GM18867 (cell line): ENCODE results near the gene NMNAT2.
"Not testable (repeated sequence)": the region's sequence is repeated elsewhere in the genome, so short reads cannot be mapped to it uniquely, and the experiment has no call there.

ENCODE experiments used
- ATAC-seq: cut with Tn5 transposase; IDR thresholded peaks from one replicate; pipeline ENCODE4 v1.9.1; 2021; ENCODE audit warnings: mild to moderate bottlenecking, moderate library complexity; ENCODE audit not compliant: unreplicated experiment

NMNAT2 gene

DNA sequence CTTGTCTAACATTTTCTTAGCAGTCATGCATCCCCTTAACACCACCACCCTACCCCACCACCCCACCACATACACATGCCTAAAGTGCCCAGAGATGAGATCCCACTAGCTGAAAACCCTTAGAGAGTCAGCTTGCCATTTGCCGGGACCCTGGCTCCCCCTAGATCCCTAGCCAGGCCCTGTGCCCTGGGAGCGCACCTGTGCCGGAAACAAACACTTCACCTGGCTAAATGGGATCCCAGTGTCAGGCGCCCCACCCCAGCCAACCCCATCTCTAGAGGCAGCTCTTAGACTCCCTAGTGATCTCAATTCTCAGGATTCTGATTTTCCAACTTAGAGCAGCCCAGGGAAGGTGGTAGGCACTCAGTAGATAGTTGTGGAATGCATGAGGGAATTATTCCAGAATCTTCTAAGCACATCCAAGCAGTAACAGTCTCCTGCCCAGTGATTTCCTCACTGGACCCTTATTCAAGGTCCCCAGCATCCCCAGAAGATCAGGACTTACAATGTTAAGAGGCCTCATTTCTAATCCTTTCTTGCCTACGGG is 126.9 kb downstream of the NMNAT2 start:
- no peak for ATAC-seq

DNA sequence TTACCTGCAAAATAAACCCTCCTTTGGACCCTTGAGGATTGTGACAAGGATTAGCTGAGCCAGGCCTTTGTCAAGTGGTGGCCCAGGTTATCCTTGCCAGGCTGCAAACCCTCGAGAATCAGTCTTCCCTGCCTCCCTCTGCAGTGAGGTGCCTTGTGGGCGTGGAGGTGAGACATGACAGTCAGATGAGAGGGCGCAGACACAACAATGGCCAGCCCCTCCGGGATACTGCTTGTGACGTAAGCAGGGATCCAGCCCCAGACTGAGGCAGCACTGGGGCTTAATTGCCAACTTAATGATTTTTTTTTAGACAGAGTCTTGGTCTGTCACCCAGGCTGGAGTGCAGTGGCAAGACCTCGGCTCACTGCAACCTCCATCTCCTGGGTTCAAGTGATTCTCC is 127.6 kb downstream of the NMNAT2 start:
- ATAC-seq = no peak

DNA sequence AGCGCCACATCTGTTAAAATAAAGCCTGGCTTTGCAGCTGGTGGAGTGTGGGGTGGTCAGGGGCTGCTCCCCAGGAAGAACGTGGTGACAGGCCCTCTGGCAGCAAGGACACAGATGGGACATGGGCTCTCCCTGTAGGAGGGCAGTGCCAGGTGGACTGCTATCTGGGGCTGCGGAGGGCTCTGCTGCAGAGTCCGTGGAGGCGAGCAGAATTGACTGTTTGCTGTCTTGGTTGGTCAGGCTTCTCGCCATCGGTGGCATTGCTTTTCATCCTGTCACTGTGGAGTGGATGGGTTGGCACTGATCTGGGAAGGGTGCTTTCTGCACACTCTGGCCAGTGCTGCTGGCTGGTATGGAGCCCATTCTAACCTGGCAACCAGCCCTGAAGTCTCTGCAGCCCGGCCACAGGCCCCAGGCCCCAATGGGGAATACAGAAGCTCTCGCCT is 129.1 kb downstream of the NMNAT2 start:
- no peak for ATAC-seq

DNA sequence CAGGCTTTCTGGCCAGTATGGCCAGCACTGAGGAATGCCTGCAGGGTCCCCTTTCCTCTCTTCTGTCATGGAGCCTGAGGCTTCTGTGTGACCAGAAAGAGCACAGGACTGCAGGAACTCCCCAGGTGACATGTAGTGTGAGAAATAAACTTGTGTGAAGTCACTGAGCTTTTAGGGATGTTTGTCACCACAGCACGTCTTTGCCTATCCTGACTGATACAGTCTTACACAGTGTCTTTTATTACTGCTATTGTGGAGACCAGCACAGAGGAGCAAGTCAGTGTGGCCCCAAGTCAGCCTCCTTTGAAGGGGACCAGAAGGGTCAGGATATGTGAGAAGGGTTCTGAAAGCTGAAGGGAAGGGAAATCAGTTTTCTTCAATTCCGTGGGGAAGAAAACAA is 129.6 kb downstream of the NMNAT2 start:
- ATAC-seq = no peak

DNA sequence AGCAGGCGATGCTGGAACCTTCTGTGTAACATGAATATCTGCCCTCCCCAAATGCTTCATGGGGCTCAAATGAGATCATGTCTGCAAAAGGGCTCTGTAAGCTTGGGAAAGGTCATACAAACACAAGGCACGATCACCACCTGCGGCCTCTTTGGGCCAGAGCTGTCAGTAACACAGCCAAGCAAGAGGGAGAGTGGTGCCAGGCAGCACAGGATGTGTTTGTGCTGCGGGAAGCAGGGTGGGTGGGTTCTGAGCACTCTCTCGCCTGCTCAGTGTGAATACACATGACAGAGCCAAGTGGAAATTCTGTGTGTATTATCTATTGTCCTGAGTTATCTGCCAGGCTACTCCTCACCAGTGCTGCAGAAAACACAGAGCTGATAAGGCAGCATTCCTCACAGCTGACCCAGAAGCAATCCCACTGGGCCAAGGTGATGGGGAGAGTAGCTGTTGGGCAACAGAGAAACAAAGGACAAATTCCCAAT is 130.9 kb downstream of the NMNAT2 start:
- no peak for ATAC-seq

DNA sequence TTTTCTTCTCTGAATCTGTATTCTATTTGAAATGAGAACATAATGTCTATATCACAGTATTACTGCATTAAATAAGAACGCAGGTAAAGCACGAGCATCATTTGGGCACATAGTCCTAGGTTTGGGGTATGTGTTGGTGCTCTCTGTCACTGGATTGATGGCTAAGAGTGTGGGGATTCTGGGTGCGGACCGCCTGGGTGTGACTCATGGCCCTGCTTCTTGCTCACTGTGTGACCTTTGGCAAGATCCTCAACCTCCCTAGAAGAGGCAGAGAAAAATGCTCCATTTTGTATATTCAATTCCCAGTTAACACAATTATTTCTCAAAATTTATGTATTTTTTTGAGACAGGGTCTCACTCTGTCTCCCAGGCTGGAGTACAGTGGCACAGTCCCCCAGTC is 132.4 kb downstream of the NMNAT2 start:
- ATAC-seq = no peak

DNA sequence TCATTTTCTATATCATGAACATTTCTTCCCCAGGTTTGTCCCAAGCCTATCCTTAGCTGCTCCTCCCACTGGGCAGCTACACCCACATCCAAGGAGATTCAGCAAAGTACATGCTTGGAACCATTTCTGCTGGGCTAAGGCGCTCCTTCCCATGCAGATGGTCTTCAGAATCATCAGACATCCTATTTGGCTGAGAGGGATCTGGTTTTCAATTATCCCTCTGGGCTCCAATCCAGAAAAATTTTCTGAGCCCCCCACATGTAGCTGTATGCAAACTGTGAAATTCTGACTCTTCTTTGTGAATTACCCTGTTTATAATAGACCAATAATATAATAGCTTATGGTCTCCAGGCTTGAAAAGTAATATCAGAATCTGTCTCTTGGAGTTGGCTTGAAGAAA is 132.9 kb downstream of the NMNAT2 start:
- no peak for ATAC-seq

DNA sequence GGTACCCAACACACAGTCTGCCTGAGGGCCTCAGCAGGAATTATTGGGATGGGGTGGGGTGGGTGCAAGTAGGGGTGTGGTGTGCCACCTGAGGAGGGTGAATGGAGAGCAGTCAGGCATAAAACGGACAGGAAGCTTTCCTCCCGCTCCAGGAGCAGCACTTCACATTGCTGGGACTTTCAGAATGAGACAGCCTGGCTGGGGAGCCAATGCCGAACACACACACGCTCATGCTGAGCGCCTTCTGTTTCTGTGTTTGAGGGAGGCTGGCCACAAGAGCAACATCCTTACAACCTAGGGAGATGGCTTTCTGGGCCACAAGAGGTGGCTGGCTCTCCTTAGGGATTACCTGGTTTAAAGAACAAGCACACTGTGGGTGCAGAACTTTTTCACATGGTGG is 134.1 kb downstream of the NMNAT2 start:
- ATAC-seq = no peak

DNA sequence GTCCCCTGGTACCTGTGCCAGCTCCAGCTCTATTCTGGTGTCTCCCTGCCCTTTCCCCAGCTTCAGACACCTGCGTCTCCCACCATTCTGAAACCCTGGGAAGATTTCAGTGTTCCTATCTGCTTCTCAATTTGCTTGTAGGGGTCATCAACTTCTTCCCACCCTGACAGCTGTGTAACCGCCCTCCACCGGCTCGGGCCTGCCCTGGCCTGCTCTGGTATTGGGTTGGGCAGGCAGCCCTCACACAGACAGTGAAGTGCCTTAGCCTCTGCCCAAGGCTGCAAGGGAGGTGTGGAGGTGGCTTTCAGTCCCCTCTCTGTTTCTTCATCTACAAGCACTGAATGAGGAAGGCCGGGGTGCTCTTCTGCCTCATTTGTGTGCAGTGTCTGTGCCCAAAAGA is 134.9 kb downstream of the NMNAT2 start:
- no peak for ATAC-seq

DNA sequence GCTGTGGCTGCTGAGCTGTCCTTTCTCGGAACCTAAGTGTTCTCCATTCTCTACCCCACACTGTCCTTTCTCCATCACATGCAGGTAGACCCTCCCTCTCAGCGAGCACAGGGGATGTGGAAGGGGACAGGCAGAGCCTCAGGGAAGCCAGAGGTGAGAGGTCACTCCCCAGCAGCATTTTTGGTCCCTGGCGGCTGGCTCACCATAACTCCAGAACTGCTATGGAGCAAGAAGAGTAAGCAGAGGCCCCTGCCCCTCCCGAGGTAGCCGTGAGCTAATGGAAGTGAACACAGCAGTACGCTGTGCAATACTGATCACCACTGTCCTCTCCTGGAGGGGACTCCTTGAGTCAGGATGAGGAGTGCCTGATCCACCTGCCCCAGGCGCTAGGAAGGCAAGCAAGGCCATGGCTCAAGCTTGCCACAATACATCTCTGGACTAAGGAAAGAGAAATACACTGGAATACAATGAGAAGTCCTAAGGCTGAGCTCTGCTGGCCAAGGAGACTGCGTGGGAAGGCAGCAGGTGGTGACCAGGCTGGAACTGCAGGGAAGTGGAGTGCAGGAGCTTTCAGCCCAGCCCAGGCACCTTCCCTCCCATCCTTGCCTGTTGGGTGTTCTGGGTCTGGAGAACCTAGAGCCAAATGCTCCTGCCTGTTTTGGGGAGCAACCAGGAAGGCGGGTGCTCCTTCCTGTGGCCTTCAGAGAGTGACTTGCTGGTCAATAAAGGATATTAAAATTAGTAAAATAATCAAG is 135.9 kb downstream of the NMNAT2 start:
- no peak for ATAC-seq

DNA sequence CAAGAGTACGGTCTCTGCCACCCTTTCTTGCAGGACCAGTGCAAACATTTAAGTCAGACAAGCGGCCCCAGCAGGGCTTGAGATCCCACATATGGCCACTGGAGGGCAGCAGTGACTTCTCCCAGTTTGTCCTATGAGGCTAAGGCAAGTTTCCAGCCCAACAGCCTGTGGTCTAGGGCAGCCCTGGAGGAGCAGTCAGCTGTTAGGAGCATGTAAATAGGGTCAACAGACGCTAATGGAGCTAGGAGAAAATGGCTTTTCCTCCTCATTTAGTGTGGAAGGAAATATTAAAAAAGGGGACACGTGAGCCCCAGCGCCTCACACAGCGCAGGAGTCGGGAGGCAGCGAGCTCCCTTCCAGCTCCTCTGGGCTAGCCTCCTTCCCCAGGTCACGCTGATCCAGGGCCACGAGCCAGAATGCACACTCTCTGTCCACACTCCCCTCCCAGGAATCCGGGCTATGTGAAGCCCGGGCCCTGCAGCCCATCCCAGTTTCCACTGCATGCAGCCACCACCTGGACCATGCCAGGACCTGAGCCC is 136.6 kb downstream of the NMNAT2 start:
- peak; percentile 67 for ATAC-seq

DNA sequence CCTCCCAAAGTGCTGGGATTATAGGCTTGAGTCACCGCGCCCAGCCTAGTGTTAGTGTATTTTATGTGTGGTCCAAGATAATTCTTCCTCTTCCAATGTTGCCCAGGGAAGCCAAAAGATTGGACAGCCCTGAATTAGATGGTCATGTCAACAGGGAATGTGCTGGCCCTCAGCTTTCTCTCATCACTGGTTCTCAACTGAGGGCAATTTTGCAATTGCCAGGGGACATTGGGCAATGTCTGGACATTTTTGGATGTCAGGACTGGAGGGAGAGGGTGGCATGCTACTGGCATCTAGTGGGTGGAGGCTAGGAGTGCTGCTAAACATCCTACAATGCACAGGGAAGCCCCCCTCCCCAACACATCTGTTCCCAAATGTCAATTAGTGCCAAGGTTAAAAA is 137.1 kb downstream of the NMNAT2 start:
- ATAC-seq = no peak

DNA sequence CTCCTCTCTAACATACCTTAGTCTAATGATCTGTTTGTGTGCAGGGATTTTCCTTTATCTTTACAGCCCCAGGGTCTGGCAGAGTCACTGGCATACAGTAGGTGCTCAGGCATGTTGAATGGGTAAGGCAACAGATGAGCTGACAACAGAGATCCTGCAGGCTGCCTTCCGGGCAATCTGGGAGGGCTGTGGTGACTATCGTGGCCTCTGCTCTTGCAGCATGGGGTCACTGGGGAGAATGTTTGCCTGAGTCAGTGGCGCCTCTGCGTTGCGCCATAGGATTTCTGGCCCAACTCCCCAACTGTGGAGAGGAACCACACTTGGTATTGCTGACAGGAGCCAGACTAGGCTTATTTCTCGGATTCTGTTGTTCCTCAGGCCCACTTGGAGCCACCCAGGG is 138.3 kb downstream of the NMNAT2 start:
- ATAC-seq = no peak

DNA sequence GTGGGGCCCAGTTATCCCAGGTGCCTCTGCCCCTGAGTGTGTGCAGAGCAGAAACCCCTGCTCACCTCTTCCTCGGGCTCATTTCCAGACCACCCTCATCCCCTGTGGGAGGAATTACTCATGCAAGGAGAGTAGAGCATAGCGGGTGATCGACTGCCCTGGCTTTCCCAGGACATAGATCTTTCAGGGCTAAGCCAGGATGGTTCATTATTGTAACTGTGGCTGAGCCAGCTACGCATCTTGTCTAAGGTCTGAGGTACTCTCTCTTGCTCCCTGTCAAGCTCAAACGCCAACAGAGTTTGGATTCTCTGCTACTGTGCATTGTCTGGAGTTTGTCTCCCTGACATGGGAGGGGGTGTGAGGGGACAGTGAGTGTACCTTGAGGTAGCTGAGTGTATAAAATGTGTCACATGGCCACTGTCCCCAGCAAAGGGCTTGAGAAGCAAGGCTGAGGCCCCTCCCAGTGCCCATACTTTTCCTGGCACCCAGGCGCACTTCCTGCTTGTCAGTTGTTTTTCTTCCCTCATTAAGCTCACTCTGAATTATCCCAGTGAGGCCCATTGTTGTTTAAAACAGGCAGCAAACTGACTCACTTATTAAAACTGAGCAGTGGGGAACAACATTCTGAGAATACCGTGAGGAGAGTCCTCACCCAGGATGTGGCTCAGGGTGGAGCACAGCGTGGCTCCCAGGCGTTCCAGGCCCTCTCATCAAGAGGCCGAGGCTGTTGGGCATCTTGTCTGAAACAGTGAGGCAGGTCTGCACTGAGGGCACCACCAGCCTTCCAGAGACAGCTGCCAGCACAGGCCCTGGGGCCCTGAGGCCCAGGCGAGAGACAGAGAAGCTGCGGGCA is 139.2 kb downstream of the NMNAT2 start:
- ATAC-seq = no peak

DNA sequence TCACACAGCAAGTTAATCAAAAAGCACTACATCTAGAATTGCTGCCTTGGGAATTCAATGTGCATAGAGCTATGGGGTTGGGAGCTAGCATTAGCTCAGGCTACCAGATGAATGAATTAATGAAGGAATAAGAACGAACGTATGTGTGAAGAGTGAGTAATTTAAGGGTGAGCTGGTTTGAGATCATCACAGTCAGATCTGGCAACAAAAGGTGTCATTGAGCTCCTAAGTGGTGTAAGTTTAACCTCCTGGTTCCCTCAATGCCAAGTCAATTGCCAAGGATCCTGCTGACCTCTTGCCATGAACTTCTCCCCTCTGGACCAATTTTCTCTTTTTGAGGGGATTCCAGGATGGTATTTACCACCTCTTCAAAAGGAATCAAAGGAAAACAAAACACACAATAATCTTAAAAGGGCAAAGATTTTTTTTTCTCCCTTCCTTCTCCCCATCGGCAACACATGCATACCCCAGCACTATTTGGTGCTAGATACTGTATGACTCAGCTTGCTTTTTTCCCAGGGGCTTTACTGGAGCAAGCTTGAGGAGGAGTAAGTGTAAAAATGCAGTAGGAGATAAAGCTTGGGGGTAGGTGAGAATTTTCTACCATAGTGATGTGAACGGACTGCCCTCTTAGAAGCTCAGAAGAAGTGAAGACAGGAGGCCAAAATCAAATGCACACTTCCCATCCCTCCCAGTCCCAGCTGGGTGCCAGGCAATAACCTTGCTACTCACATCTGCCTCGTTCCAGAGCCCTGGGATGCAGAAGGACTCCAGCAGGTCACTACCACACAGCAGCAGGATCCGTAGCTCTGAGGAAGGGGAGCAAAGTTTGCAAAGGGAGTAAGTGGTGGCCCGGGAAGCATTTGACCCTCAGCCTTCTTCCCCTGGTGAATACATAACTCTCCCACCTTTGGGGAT is 140.1 kb downstream of the NMNAT2 start:
- no peak for ATAC-seq

DNA sequence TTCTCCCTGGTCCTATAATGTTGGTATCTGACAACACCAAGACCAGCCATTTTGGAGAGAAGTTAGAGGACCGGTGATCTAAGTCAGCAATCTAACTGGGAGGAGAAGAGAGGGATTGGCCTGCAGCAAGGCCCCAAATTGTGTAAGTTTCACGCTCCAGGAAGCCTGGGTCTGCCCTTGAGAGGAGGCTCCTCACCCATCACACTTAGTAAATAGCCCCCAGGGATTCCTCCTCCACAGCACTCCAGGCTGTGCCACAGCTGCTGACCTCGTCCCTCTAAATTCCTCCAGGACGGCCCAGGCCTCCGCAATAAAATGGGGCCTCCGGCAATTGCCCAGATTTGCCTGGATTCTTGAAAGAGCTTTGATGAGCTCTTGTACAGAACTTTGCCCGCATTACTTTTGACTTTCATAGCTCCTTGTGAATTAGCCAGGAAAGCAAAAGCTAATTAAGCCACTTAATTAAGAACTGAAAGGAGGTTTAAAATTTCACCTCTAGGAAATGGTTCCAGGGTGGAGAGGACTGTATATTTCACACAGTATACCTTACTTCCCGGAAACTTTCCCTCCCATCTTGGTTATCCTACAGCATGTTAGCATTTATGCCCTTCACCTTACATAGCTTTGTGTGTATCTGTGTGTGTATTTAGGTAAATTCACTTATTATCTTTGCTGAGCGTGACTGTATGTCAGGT is 141.6 kb downstream of the NMNAT2 start:
- no peak for ATAC-seq

DNA sequence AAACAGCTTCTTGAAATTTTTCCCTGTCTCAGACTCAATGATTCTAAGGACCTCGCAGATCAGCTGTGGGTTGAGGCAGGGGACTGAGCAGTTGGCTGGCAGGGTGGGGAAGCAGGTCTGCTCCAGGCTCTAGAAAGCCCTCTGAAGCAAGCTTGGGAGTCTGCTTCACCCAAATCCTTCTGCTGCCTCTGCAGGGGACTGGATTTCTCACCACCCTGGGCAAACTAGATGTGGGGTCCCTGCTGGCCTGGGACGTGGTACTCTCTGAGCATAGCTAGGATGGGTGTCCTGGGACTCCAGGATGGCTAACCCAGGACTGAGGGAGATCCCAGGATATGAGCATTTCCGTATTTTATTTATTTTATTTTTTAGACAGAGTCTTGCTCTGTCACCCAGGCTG is 142.9 kb downstream of the NMNAT2 start:
- no peak for ATAC-seq

DNA sequence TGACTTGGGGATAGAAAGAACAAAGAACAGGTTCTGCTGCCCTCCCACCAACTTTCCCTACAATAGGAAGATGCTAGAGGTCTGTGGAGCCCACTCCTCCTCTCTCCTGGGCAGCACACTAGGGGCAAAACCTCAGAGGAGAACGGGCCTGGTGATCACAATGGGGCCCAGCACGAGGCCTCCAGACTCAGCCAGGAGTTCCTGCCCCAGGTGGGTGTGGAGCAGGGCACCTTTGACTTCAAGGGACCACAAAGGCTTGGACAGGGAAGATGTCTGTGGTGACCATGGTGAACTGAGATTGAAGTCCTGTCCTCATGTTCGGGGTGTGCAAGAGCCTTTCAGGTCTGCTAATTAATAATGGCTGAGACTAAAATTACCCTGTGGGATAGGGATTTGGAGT is 143.3 kb downstream of the NMNAT2 start:
- ATAC-seq = no peak

DNA sequence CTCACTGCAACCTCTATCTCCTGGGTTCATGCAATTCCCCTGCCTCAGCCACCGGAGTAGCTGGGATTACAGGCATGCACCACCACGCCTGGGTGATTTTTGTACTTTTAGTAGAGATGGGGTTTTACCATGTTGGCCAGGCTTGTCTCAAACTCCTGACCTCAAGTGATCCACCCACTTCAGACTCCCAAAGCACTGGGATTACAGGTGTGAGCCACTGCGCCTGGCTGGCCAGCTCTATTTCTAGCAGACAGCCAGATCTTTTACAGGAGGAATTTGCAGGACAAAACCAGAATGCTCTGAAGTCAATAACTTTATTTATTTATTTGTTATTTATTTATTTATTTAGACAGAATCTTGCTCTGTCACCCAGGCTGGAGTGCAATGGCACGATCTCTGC is 144.2 kb downstream of the NMNAT2 start:
- ATAC-seq = not testable (repeated sequence)

DNA sequence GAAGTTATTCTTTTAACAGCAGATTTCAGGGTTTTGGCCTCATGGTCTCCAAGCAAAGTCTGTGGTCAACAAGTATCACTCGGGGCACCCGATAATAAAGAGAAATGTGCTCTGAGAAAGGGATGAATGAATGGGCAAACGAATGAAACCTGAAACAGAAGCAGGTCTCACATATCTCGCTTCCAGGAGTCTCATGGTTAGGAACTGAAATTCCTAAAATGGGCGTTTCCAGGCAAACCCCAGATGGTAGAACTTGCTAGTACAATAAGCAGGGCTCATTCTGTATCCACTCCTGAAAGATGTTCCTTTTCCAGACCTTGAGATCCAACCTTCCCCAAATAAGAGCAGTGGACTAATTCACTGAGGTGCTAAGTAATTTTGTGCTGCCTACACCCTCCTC is 144.9 kb downstream of the NMNAT2 start:
- ATAC-seq = no peak
